Cardiac muscle cell (in vitro differentiated cells and primary cell): ENCODE measurements around the gene VEPH1. TPM values are rescaled to one million over a fixed set of nuclear protein-coding genes. Genes with fewer than 3 reads are reported as not detected.

Experiments
- DNase-seq, 2 donors: peaks; one replicate each; pipeline versions ENCODE4 v3.0.0 to v3.0.0-alpha.2; 2010 to 2017; ENCODE audit warnings: low read depth in 1 of 2, low spot score in 1 of 2
- H3K27ac ChIP-seq: fragments of 200-600 bp; sonication (generic); 2 replicates; pipeline ENCODE4 v1.5.1; 2016
- H3K27me3 ChIP-seq: fragments of 200-600 bp; sonication (generic); 2 replicates; pipeline ENCODE4 v1.6.0; 2016; ENCODE audit warnings: control low read depth
- H3K36me3 ChIP-seq: fragments of 200-600 bp; sonication (generic); 2 replicates; pipeline ENCODE4 v1.5.1; 2016; ENCODE audit warnings: control low read depth
- H3K4me1 ChIP-seq: fragments of 200-600 bp; sonication (generic); 2 replicates; pipeline ENCODE4 v1.8.1; 2017; ENCODE audit warnings: low read depth, mild to moderate bottlenecking, mixed run types
- H3K4me3 ChIP-seq: fragments of 200-600 bp; sonication (generic); 2 replicates; pipeline ENCODE4 v1.5.1; 2016; ENCODE audit warnings: mild to moderate bottlenecking
- H3K9me3 ChIP-seq: fragments of 200-600 bp; sonication (generic); 2 replicates; pipeline ENCODE4 v1.5.1; 2017; ENCODE audit warnings: low read depth, mild to moderate bottlenecking, control low read depth
- CTCF ChIP-seq: IDR thresholded peaks from 2 replicates; pipeline ENCODE4 v1.5.1; 2012; ENCODE audit warnings: low read depth, mild to moderate bottlenecking, low read length
- polyA plus RNA-seq: library from polyadenylated mRNA; unstranded; fragments of >200 nt; fragmentation: Nextera tagmentation; extraction: Ambion mirVana; gene quantifications from 2 replicates; pipeline ENCODE4 v1.2.1, GENCODE V29; 2016
- total RNA-seq: library from RNA; depleted of rRNA; stranded (reverse); fragments of >200 nt; gene quantifications from 2 replicates; pipeline ENCODE4 v1.2.3, GENCODE V29; 2016

The VEPH1 gene
- total and polyA plus RNA-seq, 2 experiments from 2014 or later, result 1.1 to 1.7 TPM

GRCh38 chr3:157542711-157543500, 39.7 kb upstream of the VEPH1 start:
- Histone ChIP-seq H3K4me3 (peak overlapping the region; percentile 16), H3K36me3 (no peaks in the 10 kb centered on the region), H3K9me3 (no peaks in the 10 kb centered on the region), H3K27me3 (no peaks in the 10 kb centered on the region), H3K4me1 (no peaks in the 10 kb centered on the region), H3K27ac (no peak overlapping the region)
- peak; percentile 46 for TF ChIP-seq CTCF
- DNase-seq, result peak; percentile 46 to 91

GRCh38 chr3:157541506-157542236, 38.5 kb upstream of the VEPH1 start:
- Histone ChIP-seq H3K27me3 (no peaks in the 10 kb centered on the region), H3K27ac (no peak overlapping the region), H3K4me3 (no peak overlapping the region), H3K4me1 (no peaks in the 10 kb centered on the region), H3K36me3 (no peaks in the 10 kb centered on the region), H3K9me3 (no peaks in the 10 kb centered on the region)
- TF ChIP-seq CTCF, result no peak
- no peak for DNase-seq

GRCh38 chr3:157540656-157541055, 37.4 kb upstream of the VEPH1 start:
- no peaks in the 10 kb centered on the region for H3K27me3 ChIP-seq
- no peaks in the 10 kb centered on the region for H3K36me3 ChIP-seq
- TF ChIP-seq CTCF, result no peak
- no peaks in the 10 kb centered on the region for H3K4me1 ChIP-seq
- no peaks in the 10 kb centered on the region for H3K9me3 ChIP-seq
- no peak for DNase-seq
- H3K27ac ChIP-seq, result no peak overlapping the region
- no peak overlapping the region for H3K4me3 ChIP-seq

GRCh38 chr3:157535667-157536066, 32.5 kb upstream of the VEPH1 start:
- H3K4me1 ChIP-seq, result peaks cover 5% of the 10 kb centered on the region
- no peaks in the 10 kb centered on the region for H3K36me3 ChIP-seq
- no peak overlapping the region for H3K4me3 ChIP-seq
- H3K27ac ChIP-seq, result no peak overlapping the region
- DNase-seq, result no peak
- TF ChIP-seq CTCF, result no peak
- H3K9me3 ChIP-seq, result no peaks in the 10 kb centered on the region
- no peaks in the 10 kb centered on the region for H3K27me3 ChIP-seq

- no peaks in the 10 kb centered on the region for H3K9me3 ChIP-seq
- H3K27ac ChIP-seq, result no peak overlapping the region
- no peaks in the 10 kb centered on the region for H3K36me3 ChIP-seq
- no peak for TF ChIP-seq CTCF
- DNase-seq, result no peak
- H3K4me1 ChIP-seq, result peaks cover 5% of the 10 kb centered on the region
- H3K27me3 ChIP-seq, result no peaks in the 10 kb centered on the region
- no peak overlapping the region for H3K4me3 ChIP-seq
These were observed 31.5 kb upstream of the VEPH1 start for GRCh38 chr3:157534725-157535161.
